Muscle of back (tissue), 11 donors: ENCODE results near the gene DSCAM. TPM values are rescaled to one million over a fixed set of nuclear protein-coding genes. Genes with fewer than 3 reads are reported as not detected.
"Not testable (repeated sequence)": the region's sequence is repeated elsewhere in the genome, so short reads cannot be mapped to it uniquely, and the experiment has no call there.

ENCODE experiments used
- DNase-seq, 3 donors: peaks; one replicate each; pipeline versions ENCODE4 v3.0.0 to v3.0.0-alpha.2; 2013
- polyA plus RNA-seq, 10 donors: library from polyadenylated mRNA; unstranded; fragments of 120-200 nt; gene quantifications; one replicate each; pipeline ENCODE4 v1.2.1, GENCODE V29; 2013; ENCODE audit not compliant: insufficient read length in 10 of 10

Gene DSCAM
- polyA plus RNA-seq, 10 donors: 0.57 to 3.1 (median 1.7) TPM

DNA sequence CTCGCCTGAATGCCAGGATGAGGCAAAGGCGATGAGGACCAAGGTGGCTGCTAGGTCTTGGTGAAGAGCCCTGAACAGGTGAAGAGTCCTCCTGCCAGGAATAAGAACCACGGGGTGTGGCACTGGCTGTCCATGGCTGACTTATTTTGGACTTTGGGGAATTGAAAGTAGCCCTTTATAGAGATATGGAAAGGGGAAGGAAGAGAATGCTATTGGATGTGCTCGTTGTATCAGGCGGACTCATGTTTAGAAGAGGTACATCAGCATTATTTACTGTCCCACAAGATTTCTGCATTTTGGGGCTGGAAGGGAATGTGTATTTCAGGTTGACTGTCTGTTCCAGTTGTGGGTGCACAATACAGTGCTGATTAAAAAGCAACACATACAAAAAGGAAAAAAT is 465.8 kb downstream of the DSCAM start:
- no peak for DNase-seq

DNA sequence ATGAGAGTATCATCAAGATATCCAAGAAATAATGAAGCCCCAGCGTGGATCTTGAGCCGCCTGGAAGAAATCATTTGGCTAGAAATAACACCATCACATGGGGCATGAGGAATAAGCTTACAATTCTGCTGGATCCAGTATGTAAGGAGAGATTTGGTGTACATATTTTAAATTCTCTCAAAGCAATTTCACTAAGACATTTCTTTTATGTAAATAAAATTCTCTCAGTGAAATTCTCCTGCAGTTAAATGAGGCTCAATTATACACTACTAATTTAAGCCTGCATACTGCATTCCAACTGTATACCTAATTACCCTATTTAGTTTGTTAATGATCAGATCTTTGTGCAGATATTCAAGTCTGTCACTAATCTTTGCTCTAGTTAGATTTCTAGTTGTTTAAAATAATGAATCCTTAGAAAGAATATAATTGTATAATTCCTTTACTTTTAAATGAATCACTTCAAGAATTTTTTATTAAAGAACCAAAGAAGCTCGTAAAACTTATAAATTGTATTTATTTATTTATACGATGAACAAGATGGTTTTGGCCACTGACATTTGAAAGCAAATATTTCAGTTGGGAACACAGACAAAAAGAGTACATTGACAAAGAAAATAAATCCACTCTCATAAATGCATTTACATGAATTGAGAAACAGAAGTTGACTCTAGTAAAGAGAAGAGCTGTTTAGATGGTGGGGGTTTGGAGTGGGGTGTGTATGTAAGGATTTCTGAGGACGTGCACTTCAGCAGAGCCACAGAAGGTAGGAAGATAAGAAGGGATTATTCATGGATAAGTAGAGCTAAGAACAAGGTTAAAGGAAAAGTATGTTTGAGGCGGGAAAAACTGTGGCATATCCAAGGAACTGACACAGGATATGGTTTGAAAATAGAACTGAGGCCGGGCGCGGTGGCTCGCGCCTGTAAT is 466.8 kb downstream of the DSCAM start:
- no peak for DNase-seq

DNA sequence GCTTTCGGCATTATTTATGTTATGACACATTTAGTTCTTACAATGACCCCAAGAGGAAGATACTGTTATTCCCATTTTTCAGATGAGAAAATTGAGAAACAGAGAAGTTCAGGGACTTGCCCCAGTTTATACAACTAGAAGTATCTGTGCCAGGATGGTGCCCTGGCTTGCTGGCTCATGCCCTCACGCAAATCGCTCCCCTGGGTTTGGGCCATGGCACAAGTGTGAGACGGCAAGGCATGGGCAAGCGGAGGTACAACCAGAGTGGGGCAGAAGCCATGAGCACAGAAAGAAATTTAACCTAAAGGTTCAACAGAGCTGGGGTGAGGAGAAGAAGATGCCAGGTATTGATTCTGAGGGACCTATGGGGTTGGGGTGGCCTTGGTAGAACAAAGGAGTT is 469.8 kb downstream of the DSCAM start:
- no peak for DNase-seq

DNA sequence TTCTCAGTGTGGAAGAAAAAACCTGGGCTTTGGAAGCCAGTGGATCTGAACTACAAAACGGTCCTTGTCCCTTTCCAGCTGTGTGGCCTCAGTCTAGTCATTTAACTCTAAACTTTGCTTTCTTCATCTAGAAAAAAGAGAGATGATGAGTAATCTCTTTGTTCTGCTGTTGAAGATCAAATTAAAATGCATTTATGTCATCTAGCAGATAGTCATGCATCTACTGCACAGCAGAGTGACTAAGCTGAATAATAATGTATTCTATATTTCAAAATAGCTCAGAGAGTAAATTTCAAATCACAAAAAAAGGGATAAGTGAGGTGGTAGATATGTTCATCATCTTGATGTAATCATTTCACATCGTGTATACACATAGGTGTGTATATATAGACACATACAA is 473.2 kb downstream of the DSCAM start:
- no peak for DNase-seq

DNA sequence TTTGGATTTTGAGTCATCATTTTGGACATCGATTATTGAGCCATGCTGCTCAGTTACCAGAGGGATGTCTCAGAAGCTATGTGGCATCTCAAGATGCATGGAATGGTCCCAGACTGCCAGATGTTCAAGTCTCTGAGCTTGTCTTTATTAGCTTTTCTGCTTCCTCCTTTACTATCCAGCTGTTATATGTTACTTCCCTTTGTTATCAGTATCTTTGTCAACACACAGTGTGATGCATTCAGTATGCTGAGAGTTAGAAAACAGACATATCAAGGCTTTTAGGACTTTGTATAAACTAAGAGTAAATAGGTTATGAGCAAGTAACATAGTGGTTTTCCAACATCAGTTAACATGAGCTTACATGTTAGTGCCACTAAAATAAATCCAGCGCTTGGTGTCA is 474.5 kb downstream of the DSCAM start:
- no peak for DNase-seq

DNA sequence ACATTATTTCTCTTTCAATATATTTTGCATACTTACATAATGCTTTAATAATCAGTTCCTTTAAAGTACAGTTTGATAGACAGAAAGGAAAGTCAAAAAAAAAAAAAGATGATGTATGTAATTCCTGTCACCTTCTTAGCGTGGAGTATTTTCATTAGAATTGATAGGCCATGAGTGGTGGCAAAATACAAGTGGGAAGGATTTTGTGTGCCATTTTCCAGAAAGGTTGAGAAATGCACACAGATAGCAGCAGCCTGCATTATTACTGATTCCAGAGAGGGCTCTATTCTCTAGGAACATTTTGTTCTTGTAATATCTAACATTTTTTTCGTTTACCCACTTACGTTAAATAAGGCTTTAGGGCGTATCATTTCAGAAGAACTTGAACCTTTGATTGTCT is 475.6 kb downstream of the DSCAM start:
- no peak for DNase-seq

DNA sequence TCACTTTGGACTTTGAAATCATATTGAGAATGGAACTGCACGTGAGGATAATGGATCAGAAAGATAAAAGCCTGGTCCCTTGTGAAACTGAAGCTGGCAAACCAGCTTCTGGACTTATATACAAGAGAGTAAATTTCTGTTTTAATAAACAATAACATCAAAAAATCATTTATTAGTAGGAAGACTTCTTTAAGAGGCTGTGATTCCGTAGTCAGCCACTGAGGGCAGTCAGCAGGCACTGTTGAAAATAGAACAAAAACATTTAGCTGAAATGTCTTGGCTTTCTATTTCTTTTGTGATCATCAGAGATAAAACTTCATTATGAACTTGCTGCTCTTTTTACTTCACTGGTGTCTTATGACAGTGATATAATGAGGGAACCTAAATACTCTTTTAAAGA is 490.3 kb downstream of the DSCAM start:
- no peak for DNase-seq

DNA sequence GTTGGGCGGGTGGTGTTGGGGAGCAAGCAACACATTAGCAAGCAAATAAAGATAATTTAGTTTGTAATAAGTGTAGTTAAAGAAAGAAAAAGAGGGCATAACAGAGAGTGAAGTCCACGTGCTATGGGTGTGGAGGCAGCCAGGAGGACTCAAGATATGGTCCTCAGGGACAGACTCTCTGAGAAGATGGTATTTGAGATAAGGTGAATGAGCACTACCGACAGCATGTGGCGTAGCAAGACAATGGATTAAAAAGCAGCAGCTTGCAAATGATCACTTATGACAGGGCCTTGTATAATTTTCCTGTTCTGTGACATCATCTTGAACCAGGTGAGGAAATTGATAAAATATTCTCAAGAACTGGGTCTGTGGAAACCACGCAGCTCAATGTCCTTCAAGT is 491.9 kb downstream of the DSCAM start:
- DNase-seq: no peak

DNA sequence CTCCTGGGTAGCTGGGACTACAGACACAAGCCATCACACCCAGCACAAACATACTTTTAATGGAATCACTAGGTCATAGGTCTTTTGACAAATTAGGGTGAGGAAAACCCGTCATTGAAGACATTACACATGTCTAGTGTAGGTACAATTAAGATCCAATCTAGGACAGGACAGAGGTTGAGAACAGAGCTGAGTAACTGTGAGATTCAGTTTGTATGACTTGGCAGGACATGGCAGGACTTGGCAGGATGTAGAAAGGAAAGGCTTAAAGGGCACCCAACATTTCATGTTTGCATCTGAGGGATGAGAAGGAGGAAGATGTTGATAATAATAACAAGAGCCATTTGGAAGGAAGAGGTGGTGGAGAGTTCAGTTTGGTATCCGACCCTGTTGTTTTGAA is 496.0 kb downstream of the DSCAM start:
- DNase-seq: no peak

DNA sequence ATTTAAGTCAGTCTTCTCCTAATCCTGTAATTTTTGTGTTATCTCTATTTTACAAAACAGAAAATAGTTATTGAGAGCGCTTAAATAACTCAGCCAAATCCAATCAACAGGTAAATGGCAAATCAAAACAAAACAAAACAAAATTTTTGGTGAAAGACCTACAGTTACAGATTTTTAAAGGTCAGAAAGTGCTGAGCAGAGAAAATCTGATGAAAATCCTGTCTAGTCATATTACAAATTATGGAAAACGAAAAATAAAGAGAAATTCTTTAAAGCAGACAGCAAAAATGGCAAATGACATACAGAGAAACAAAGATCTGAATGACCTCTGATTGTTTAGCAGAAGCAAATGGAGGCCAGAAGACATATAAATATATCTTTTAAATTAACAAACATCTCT is 497.4 kb downstream of the DSCAM start:
- DNase-seq: no peak

DNA sequence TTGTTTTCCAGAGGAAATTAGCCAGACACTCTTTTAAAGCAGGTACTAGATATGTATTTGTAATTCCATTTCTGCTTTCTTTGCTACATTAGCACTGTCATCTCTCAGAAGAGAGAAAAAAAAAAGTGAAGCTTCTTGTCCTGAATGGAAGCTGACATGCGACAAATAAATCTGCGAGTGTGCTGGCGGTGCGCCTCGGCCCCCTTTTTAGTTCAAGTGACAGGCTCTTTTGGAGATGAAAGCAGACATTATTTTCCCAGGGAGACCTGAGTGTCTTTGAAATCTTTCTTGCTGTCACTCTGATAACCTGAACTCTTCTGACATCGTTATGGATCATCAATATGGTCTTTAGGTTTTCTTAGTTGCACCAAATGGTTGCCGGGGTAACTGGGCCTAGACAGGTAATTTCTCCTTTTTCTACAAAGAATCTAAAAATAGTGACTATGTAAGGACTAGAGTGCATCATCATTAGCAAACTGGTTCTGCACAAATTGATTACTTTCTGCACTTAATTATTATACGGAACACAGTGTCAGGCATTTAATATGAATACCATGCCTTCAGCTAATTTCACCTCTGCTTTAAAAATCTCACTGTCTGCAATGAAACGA is 501.1 kb downstream of the DSCAM start:
- DNase-seq: no peak

DNA sequence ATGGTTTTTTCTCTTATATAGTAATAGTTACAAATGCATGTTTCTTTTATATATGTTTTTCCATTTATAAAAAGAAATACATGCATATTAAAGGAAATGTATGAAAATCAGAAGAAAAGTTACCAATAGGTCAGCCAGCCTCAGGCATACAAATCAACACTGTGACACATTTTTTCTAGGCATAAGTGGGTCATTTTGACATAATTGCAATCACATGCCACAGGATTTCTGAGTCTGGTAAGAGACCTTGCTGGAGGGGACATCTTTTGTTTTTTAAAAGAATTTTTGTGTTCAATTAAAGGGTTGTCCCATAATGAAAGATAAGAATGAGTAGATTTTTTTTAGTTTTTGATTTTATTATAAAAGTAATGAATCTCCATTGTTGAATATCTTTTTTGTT is 506.6 kb downstream of the DSCAM start:
- no peak for DNase-seq

DNA sequence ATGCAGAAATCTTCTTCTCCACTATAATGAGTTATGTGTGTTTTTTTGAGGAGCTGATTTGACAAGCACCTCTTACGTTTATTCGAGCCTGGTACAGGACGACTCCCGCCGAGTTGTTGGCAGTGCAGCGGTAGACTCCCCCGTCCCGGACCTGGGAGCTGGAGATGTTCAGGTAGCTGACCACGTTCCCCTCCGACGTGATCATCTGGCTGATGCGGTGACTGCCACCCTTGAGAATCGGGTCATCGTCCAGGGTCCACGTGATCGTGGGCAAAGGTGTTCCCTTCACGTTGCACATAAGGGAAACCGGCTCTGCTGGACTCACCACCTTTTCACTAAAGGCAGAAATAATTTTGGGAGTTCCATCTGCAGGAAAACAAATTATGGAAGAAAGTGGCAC is 507.9 kb downstream of the DSCAM start:
- no peak for DNase-seq

DNA sequence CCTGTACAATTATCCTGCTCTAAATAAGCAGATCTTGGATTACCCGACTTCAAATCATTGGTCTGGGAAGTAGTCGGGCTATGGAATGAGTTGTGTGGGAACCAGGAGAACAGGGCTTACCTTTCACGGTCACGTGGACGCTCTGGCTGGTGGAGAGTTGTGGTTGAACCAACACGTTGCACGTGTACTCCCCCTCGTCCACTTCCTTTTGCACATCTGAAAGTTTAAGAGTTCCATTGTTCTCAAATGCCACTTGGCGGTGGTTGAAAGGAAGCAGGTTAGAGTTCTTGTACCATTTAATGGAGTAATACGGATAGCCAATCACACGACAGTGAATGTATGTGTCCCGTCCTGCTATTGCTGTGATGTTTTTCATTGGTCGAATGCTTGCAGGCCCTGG is 509.0 kb downstream of the DSCAM start:
- DNase-seq: no peak

DNA sequence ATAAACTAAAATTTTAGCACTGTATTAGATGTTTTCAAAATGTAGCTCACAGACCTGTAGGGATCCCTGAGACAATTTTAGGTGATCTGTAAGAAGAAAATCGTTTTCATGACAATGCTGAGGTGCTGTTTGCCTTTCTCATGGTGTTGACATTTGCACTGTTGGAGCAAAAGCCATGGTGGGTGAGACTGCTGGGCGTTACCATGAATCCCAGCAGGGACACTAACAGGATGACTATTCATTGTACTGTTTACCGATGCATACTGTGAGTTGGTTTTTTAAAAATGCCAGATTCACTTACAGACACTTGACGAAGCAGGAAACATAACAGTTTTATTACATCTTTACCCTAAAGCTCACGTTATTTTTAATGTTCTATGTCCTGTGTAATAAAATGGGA is 511.3 kb downstream of the DSCAM start:
- DNase-seq: no peak

DNA sequence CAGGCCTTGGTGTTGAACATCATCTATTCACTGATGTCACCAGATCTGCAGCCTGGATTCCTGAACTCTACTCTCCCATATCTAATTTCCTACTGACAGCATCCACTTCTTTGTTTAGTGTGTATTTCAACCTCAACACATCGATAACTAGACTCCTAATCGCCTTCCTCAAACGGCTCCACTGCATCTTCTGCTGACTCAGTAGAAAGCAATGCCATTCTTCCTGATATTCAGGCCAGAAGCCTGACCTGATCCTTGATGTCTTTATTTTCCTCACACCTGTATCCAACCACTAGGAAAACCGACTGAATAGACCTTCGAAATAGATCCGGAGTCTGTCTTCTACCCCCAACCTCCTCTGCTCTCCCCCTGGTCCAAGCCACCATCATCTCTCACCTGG is 512.8 kb downstream of the DSCAM start:
- DNase-seq: no peak

DNA sequence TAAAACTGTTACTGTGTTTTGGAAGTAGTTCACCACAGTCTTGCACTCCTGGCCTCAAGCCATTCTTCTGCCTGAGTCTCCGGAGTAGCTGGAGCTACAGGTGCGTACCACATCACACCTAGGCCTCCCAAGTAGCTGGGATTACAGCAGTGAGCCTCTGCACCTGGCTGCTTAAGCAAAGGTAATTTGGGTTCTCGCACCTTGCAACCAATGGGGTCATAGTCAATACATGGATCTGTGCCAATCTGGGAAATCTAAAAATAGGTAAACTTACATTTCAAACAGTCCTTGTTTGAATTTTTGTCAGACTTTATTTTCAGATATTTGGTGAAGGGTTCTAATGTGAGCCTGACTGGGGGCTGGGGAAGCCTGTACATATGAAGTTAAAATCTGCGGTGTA is 513.2 kb downstream of the DSCAM start:
- DNase-seq: no peak

DNA sequence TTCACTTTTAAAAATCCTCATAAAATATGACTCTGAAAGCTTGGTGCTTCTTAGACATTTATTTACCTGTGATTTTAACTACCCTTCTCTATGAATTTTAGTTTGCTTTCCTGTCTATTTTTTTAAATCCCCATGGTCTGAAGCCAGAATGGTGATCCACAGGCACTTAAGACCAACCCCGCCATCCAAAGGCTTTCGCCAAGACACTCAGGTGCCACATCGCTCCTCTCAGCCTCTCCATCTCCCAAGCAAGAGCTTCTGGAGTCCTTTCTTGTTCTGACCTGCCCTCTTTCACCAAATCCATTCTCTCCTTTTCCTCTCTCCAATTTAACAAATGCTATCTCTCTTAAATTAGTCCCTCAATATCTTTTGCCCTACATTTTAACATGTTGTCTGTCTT is 515.2 kb downstream of the DSCAM start:
- no peak for DNase-seq

DNA sequence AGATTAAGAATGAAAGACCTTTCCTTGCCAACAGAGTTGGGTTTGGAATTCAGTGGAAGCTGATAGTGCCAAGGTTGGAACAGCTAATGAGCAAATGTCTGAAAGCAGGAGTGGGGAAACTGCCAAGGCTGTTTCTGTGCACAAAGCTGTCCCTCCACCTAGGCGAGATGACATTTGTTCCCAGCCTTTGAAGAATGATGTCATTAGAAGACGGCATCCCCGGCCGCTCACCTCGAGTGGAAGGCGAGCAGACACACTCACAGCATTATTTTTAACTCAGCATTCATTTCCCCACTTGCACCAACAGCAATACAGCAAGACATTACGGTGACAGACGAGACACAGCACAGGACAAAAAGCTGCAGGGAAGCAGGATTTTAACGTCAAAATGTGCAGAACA is 515.8 kb downstream of the DSCAM start:
- no peak for DNase-seq

DNA sequence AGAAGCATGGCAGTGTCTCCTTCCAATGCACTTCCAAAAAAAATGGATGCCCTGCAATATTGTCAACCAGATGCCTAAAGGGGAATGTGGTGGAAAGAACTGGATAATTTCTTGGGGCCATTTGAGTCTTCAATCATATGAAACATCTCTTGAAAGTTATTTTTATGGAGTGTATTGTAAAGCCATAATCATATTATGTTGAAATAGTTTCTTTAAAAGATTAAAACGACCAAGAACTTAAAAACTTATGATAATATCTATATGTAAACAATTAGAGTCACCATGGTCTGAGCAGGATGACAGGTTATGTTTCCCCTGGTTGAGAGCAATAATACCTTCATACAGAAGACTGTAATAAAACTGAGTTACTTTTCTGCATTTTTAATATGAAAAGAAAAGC is 522.6 kb downstream of the DSCAM start:
- no peak for DNase-seq

DNA sequence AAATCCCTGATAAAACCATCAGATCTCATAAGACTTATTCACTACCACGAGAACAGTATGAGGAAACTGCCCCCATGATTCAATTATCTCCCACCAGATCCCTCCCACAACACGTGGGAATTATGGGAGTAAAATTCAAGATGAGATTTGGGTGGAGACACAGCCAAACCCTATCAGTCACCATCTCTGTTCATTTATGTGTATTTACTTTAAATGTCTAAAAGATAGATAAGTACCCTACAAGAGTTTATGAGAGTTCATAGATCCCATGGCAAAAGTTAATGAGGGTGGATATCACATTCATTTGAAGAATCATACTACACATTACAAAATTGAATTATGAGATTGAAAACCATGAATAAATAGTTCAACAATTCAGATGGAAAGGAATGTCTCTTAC is 526.2 kb downstream of the DSCAM start:
- DNase-seq: not testable (repeated sequence)

DNA sequence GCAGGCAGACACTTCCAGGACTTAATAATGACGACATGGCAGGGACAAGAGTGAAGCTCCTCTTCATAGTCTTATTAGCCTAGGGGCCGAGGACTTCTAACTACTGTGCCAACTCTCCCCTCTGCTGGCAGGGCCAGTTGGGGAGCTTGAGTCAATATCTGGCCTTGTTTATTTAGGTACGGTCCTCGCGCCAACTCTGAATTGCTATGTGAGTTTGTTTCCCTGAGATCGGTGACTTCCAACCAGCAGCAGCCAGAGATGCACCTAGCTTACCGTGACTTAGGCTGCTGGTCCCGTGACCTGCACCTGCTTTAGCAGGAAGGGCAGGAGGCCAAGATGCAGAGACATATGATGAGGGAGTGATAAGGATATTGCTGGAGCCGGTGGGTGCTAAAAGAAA is 528.6 kb downstream of the DSCAM start:
- no peak for DNase-seq

DNA sequence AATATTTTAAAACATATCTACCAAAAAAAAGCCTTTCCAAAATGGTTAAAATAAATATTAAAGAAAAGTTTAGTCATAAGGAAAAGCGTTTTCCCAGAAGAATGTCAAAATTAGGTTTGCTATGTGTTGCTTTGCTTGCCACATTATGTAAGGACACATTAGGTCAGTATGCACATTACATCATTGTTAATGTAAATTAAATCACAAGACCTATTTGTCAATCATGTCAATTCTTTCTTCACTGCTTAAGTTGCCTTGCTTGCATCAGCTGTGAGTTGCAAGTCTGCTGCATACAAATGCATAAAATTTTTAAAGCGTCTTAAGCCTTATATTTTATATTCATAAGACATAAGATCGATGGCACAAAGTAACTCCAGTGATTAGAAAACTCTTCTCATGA is 530.9 kb downstream of the DSCAM start:
- DNase-seq: no peak

DNA sequence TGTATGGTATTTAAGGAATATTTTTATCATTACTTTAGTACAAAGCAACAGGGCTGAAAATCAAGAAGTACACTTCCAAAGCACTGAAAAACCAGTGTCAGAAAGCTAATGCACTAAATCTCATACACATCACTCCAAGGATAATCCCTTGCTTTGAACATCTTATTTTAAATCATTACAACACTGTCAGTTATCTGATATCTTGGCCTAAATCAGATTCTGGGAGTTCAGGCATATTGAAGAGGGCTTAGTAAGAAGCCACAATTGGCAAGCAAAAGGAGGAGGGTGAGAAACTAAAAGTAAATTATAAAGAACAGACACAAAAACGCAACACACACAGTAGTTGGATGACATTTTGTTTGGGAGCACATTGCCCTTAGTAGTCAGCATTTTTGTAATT is 531.3 kb downstream of the DSCAM start:
- DNase-seq: no peak
